ENCODE results near the gene THSD4.

GRCh38 chr15:71118345-71118744 lies 3.1 kb downstream of the THSD4 start:
- TF ChIP-seq EHMT2 (IDR thresholded peaks at IDR 0.05) (no peak), POLR2A (conservative IDR thresholded peaks at IDR 0.05) (no peak), YY1 (IDR thresholded peaks at IDR 0.05; ENCODE audit: borderline replicate concordance in 1 of 3, control insufficient read depth in 1 of 3, extremely low read depth in 1 of 3, insufficient read depth in 3 of 3, insufficient read length in 1 of 3, insufficient replicate concordance in 2 of 3, low read depth in 1 of 3, low read length in 2 of 3) (no peak), RCOR1 (IDR thresholded peaks at IDR 0.05; ENCODE audit: borderline replicate concordance in 1 of 2, low read depth in 2 of 2, low read length in 2 of 2) (no peak), REST (IDR thresholded peaks at IDR 0.05; ENCODE audit: borderline replicate concordance) (no peak), REST (CRISPR knock-in tag; IDR thresholded peaks at IDR 0.05; ENCODE audit: low read depth) (no peak), GMEB1 (CRISPR knock-in tag; IDR thresholded peaks at IDR 0.05) (no peak), RFX5 (IDR thresholded peaks at IDR 0.05; ENCODE audit: low read depth, low read length) (no peak), CTCF (IDR thresholded peaks at IDR 0.05 in 2 of 3, conservative IDR thresholded peaks at IDR 0.05 in 1 of 3; ENCODE audit: insufficient read depth in 2 of 3, low read depth in 1 of 3, low read length in 3 of 3) (no peak)
